GM21390 (cell line): Measurements from ENCODE around the gene CPA1.

ENCODE experiments used
- ATAC-seq: cut with Tn5 transposase; IDR thresholded peaks from one replicate; pipeline ENCODE4 v1.9.1; 2021; ENCODE audit not compliant: unreplicated experiment

Gene CPA1

DNA sequence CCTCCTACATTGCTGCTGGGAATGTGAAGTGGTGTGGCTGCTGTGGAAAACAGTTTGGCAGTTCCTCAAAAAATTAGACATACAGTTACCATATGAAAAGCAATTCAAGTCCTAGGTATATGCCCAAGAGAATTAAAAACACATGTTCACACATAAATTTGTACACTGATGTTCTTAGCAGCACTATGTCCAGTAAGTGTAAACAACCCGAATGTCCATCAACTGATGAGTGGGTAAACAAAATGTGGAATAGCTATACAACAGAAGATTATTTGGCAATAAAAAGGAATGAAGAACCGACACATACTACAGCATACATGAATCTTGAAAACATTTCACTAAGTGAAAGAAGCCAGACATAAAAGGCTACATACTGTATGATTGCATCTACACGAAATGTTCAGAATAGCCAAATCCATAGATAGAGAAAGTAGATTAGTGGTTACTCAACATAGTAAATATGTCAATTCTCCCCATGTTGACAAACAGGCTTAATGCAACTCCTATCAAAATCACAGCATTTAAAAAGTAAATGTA lies 43.3 kb downstream of the CPA1 start:
- no peak for ATAC-seq

- ATAC-seq: no peak
Measured at GRCh38 chr7:130425796-130426195, 45.5 kb downstream of the CPA1 start.

- ATAC-seq: no peak
Measured at GRCh38 chr7:130426564-130426963, 46.3 kb downstream of the CPA1 start.

DNA sequence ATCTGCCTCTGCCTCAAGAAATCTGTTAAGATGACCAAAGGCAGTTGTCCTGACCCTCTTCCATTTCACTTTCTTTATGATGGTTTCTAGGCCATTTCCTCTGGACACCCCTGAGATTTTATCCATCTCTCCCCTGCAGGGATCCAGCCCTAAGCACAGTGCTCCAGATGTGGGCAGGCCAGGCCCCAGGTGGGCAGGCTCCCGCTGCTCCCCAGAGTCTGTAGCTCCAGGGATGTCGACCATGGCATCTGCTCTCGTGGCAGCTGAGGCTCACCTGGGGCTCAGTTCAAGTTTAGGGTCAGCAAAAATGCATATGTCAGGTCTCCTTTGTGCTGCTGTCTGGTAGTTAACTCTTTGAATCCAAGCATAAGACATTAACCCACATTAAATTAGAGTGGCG lies 48.7 kb downstream of the CPA1 start:
- ATAC-seq: no peak

- no peak for ATAC-seq
Measured at GRCh38 chr7:130430115-130430514, 49.8 kb downstream of the CPA1 start.

DNA sequence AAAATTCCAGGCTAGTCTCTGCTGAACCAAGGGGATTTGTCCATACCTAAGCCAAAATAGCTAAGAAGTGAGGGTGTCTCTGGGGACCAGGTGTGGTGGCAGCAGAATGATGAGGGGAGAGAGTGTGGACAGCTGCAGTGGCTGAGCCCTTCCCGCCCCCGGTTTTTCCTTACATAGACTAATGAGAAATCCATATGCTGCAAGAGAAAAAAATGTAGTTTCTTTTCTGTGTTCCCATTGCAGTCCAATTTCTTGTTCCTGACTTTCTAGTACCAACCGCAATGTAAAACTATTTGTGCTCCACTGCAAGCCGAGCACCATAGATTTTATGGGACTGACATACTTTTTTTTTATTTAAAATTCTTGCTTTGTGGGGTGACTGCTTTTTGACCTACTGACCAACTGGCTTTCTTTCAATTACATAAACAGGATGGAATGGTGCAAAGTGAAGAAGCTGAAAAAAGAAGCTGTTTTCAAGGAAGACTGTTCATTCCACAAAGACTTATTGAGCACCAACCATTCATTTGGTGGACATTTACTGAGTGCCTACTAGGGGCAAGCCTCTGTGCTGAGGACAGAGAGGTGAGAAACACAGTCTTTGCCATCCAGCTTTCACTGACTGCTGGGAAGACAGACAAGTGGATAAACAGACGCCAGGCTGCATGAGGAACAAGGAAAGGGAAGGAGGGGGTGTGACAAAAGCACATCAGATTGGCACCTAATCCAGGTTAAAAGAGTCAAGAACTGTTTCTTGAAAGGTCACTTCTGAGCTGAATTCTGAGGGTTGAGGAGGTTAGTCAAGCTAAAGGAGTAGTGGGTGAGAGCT lies 50.8 kb downstream of the CPA1 start:
- no peak for ATAC-seq

- no peak for ATAC-seq
Measured at GRCh38 chr7:130432886-130433285, 52.6 kb downstream of the CPA1 start.

DNA sequence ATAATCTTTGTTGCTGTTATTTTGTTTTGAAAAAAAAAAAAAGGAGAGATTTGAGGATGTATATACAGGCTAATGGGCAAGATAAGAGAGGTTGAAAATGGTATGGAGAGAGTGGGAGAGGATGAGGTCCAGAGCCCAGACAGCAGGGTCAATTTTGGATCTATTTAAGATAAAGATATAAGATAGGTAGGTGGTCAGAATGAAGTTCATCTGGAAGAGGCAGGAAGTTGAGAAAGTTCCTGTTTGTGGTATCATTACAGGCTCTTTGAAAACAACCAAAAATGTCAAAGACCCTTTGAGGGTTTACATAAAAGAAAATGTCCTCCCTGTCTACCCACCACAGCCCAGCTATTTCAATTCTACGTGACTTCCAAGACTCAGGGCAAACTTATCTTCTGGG lies 53.0 kb downstream of the CPA1 start:
- no peak for ATAC-seq

GRCh38 chr7:130435311-130435854 lies 55.1 kb downstream of the CPA1 start:
- no peak for ATAC-seq

DNA sequence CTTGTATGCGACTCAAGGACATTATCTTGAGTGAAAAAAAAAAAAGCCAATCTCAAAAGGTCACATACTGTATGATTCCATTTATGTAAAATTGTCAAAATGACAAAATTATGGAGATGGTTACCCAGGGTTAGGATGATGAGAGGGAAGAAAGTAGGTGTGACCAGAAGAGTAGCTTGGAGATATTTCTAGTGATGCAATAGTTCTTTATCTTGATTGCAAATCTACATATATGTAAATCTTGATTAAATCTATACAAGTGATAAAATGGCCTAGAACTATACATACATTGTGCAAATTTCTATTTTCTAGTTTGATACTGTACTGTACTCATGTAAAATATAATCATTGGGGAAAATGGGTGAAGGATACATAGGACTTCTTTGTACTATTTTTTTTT lies 56.0 kb downstream of the CPA1 start:
- no peak for ATAC-seq
